HEK293 (cell line): Measurements from ENCODE around the gene HABP4.

Source experiments
- CTCF ChIP-seq: fragments of 450-650 bp; formaldehyde crosslinking; IDR thresholded peaks from 2 replicates; pipeline ENCODE4 v1.5.1; 2016; ENCODE audit warnings: missing biosample characterization, missing genetic modification characterization
- ZEB2 ChIP-seq: fragments of 450-650 bp; formaldehyde crosslinking; IDR thresholded peaks from 2 replicates; pipeline ENCODE4 v1.5.1; 2016; ENCODE audit warnings: missing biosample characterization, missing genetic modification characterization
- ZNF23 ChIP-seq: fragments of 450-650 bp; formaldehyde crosslinking; IDR thresholded peaks from 2 replicates; pipeline ENCODE4 v1.5.1; 2016; ENCODE audit warnings: missing biosample characterization, missing genetic modification characterization, borderline replicate concordance
- ZNF433 ChIP-seq: fragments of 450-650 bp; formaldehyde crosslinking; IDR thresholded peaks from 2 replicates; pipeline ENCODE4 v1.5.1; 2016; ENCODE audit warnings: missing biosample characterization, missing genetic modification characterization, low read depth
- ZSCAN5A ChIP-seq: fragments of 450-650 bp; formaldehyde crosslinking; IDR thresholded peaks from 2 replicates; pipeline ENCODE4 v1.5.1; 2016; ENCODE audit warnings: missing biosample characterization, missing genetic modification characterization
- TF ChIP-seq, protein P1 (sequence below): fragments of 450-650 bp; formaldehyde crosslinking; optimal IDR thresholded peaks from 2 replicates; pipeline ENCODE3; 2016; ENCODE audit warnings: missing biosample characterization, mild to moderate bottlenecking, missing genetic modification characterization
- TF ChIP-seq, protein P2 (sequence below): fragments of 450-650 bp; formaldehyde crosslinking; IDR thresholded peaks from 2 replicates; pipeline ENCODE4 v1.5.1; 2016; ENCODE audit warnings: missing biosample characterization, missing genetic modification characterization

DNA sequence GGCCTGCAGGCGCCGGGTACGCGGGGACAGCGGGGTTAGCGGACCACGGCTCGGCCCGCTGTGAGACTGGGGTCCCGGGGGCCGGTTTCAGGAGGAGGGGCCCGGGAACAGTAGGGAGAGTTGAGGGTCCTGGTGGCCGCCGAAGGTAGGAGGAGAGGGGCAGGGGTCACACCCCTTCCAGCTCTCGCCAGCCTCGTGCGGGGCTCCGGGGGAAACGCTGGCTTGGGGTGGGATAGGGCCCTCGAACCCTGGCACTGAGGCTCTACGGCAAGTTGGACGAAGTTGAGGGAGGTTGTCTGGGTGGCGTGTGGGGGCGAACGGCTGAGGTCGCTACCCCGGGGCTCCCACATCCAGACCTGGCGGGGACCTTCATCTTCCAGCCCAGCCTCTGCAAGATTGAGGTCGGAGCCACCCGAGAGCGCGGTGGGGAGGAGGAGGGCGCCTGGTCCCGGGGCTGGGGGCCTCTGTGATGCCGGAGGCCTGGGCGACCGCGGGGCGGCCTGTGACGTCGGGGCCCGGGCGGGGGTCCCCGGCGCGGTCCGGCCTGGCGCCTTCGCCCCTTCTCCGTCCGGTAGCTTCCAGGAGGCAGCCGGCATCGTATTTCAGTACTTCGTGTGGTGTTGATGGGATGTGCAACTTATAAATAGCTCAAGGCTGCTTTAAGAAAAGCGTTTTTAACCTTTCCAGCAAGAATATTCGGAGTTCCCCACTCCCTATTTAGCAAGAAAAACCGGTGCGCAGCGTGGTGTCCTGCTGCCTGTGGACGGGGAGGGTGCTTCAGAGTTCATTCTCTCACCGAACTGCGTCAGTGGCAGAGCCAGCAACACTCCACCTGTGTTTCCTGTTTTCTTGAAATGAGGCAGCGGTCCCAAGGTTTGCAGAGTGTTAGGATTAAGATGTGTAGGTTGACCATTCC lies 902 bp downstream of the HABP4 start:
- TF ChIP-seq CTCF (tag by site-specific recombination), result no peak
- TF ChIP-seq, protein P1, sequence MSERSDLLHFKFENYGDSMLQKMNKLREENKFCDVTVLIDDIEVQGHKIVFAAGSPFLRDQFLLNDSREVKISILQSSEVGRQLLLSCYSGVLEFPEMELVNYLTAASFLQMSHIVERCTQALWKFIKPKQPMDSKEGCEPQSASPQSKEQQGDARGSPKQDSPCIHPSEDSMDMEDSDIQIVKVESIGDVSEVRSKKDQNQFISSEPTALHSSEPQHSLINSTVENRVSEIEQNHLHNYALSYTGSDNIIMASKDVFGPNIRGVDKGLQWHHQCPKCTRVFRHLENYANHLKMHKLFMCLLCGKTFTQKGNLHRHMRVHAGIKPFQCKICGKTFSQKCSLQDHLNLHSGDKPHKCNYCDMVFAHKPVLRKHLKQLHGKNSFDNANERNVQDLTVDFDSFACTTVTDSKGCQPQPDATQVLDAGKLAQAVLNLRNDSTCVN, result peak; percentile 42
- no peak for TF ChIP-seq ZEB2 (tag by site-specific recombination)
- TF ChIP-seq ZNF23 (tag by site-specific recombination), result no peak
- TF ChIP-seq, protein P2, sequence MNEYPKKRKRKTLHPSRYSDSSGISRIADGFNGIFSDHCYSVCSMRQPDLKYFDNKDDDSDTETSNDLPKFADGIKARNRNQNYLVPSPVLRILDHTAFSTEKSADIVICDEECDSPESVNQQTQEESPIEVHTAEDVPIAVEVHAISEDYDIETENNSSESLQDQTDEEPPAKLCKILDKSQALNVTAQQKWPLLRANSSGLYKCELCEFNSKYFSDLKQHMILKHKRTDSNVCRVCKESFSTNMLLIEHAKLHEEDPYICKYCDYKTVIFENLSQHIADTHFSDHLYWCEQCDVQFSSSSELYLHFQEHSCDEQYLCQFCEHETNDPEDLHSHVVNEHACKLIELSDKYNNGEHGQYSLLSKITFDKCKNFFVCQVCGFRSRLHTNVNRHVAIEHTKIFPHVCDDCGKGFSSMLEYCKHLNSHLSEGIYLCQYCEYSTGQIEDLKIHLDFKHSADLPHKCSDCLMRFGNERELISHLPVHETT (tag by site-specific recombination), result no peak
- TF ChIP-seq ZSCAN5A (tag by site-specific recombination), result no peak
- no peak for TF ChIP-seq ZNF433 (tag by site-specific recombination)
